IMR-90 (cell line): ENCODE data around the gene RIC3.

ENCODE experiments used
- BHLHE40 ChIP-seq: fragments of 150-350 bp; IDR thresholded peaks from 2 replicates; pipeline ENCODE4 v1.6.1; 2016; ENCODE audit warnings: mild to moderate bottlenecking, low read depth, low read length
- CEBPB ChIP-seq: IDR thresholded peaks from 2 replicates; pipeline ENCODE4 v1.6.1; 2012; ENCODE audit warnings: low read depth, low read length, improper control_type of control experiment
- MXI1 ChIP-seq: IDR thresholded peaks from 2 replicates; pipeline ENCODE4 v1.6.1; 2012; ENCODE audit warnings: low read depth, mild to moderate bottlenecking, low read length, moderate library complexity, borderline replicate concordance
- NFE2L2 ChIP-seq: fragments of 150-350 bp; IDR thresholded peaks from 2 replicates; pipeline ENCODE4 v1.6.1; 2016; ENCODE audit warnings: low read depth, mild to moderate bottlenecking, low read length
- POLR2A ChIP-seq: IDR thresholded peaks from 2 replicates; pipeline ENCODE4 v1.6.1; 2012; ENCODE audit warnings: mild to moderate bottlenecking, low read depth, low read length
- RCOR1 ChIP-seq: IDR thresholded peaks from 2 replicates; pipeline ENCODE4 v1.6.1; 2012; ENCODE audit warnings: mild to moderate bottlenecking, low read length, improper control_type of control experiment; ENCODE audit not compliant: insufficient replicate concordance
- RFX5 ChIP-seq: IDR thresholded peaks from 2 replicates; pipeline ENCODE4 v1.8.0; 2012; ENCODE audit warnings: low read depth, mild to moderate bottlenecking, low read length, moderate library complexity
- SMC3 ChIP-seq: fragments of 150-350 bp; IDR thresholded peaks from 2 replicates; pipeline ENCODE4 v1.6.1; 2016; ENCODE audit warnings: low read depth, mild to moderate bottlenecking, antibody characterized with exemption, low read length, moderate library complexity
- TF ChIP-seq, protein P1 (sequence below): conservative IDR thresholded peaks from 2 replicates; pipeline ENCODE4 v1.5.1; 2012; ENCODE audit warnings: mild to moderate bottlenecking, low read depth, low read length, improper control_type of control experiment
- TF ChIP-seq, protein P2 (sequence below): fragments of 150-350 bp; IDR thresholded peaks from 2 replicates; pipeline ENCODE4 v1.6.1; 2017; ENCODE audit warnings: mild to moderate bottlenecking, antibody characterized with exemption, low read length, low read depth
- TF ChIP-seq, protein P3 (sequence below): fragments of 150-350 bp; IDR thresholded peaks from 2 replicates; pipeline ENCODE4 v1.6.1; 2016; ENCODE audit warnings: low read depth, mild to moderate bottlenecking, low read length, moderate library complexity, borderline replicate concordance

DNA sequence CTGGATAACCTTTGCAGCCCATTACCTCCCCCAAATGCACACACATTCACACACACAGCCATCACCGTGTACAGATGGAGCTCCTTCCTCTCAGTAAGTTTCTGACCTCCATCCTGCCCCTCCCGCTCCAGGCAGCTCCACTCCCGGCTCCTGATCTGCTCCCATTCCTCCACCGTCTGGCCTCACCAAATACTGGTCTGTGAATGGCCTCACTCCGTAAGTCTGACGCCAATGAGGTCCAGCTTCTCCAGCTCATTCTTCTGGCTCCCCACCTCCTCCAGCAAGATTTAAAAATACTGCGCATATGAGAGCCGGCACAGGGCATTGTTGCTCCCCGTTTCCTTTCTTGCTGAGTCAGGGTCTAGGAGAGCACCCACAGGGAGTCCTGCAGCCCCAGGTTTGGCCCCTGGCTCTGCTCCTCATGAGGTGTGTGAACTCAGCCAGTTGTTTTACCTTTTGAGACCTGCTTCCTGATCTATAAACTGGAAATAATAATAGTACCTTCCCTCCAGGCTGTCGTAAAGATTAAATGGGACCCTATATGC, 101.8 kb downstream of the RIC3 start:
- TF ChIP-seq, protein P1, sequence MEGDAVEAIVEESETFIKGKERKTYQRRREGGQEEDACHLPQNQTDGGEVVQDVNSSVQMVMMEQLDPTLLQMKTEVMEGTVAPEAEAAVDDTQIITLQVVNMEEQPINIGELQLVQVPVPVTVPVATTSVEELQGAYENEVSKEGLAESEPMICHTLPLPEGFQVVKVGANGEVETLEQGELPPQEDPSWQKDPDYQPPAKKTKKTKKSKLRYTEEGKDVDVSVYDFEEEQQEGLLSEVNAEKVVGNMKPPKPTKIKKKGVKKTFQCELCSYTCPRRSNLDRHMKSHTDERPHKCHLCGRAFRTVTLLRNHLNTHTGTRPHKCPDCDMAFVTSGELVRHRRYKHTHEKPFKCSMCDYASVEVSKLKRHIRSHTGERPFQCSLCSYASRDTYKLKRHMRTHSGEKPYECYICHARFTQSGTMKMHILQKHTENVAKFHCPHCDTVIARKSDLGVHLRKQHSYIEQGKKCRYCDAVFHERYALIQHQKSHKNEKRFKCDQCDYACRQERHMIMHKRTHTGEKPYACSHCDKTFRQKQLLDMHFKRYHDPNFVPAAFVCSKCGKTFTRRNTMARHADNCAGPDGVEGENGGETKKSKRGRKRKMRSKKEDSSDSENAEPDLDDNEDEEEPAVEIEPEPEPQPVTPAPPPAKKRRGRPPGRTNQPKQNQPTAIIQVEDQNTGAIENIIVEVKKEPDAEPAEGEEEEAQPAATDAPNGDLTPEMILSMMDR, result no peak
- TF ChIP-seq POLR2A (no peak), RFX5 (no peak), CEBPB (no peak), BHLHE40 (no peak), RCOR1 (no peak), MXI1 (no peak), NFE2L2 (no peak), SMC3 (no peak)
- TF ChIP-seq, protein P2, sequence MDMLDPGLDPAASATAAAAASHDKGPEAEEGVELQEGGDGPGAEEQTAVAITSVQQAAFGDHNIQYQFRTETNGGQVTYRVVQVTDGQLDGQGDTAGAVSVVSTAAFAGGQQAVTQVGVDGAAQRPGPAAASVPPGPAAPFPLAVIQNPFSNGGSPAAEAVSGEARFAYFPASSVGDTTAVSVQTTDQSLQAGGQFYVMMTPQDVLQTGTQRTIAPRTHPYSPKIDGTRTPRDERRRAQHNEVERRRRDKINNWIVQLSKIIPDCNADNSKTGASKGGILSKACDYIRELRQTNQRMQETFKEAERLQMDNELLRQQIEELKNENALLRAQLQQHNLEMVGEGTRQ, result no peak
- TF ChIP-seq, protein P3, sequence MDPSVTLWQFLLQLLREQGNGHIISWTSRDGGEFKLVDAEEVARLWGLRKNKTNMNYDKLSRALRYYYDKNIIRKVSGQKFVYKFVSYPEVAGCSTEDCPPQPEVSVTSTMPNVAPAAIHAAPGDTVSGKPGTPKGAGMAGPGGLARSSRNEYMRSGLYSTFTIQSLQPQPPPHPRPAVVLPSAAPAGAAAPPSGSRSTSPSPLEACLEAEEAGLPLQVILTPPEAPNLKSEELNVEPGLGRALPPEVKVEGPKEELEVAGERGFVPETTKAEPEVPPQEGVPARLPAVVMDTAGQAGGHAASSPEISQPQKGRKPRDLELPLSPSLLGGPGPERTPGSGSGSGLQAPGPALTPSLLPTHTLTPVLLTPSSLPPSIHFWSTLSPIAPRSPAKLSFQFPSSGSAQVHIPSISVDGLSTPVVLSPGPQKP, result no peak
